ENCODE results near the gene WWOX.

GRCh38 chr16:79064256-79064972, 965.0 kb downstream of the WWOX start:
- no peak for TF ChIP-seq POLR2A (IDR thresholded peaks at IDR 0.05; ENCODE audit: low read depth, low read length)
- TF ChIP-seq POLR2AphosphoS5 (IDR thresholded peaks at IDR 0.05; ENCODE audit: low read depth, low read length): no peak
- TF ChIP-seq SPI1 (IDR thresholded peaks at IDR 0.05; ENCODE audit: low read depth, low read length): no peak
- TF ChIP-seq POU2F2 (IDR thresholded peaks at IDR 0.05; ENCODE audit: low read depth, low read length): no peak
- TF ChIP-seq PAX5 (IDR thresholded peaks at IDR 0.05; ENCODE audit: insufficient read depth, low read length, severe bottlenecking): no peak

Data from GM12891 (cell line).